Endothelial cell of umbilical vein (primary cell): ENCODE data around the gene RANBP17. TPM values are rescaled to one million over a fixed set of nuclear protein-coding genes. Genes with fewer than 3 reads are reported as not detected.

Experiments
- BruUV-seq: library from RNA; stranded (reverse); fragments of 400-500 nt; replicated peaks from 2 replicates; lab custom pipeline; 2021; lab: Mats Ljungman, UMichigan
- CTCF ChIA-PET: fragments of 300-600, 350-600 bp; sonication (Branson Sonifier 250); formaldehyde crosslinking; loops from one replicate; lab custom pipeline; 2021; ENCODE audit warnings: antibody characterized with exemption, inconsistent platforms; lab: Charles Lee
- POLR2A ChIA-PET: fragments of 300-600, 350-600 bp; sonication (Branson Sonifier 250); formaldehyde crosslinking; loops from one replicate; lab custom pipeline; 2021; ENCODE audit warnings: antibody characterized with exemption, inconsistent platforms; lab: Charles Lee
- DNase-seq: peaks from one replicate; pipeline ENCODE4 v3.0.0-alpha.2; 2011; ENCODE audit warnings: low read depth, low spot score
- FAIRE-seq: peaks from 2 replicates; lab custom pipeline; 2011; peaks lifted over from hg19 to GRCh38; lab: Jason Lieb, UNC
- H2AFZ ChIP-seq: 2 replicates; pipeline ENCODE4 v1.6.0; 2012; ENCODE audit warnings: low read depth, low read length, control low read depth, inconsistent platforms
- H3K27ac ChIP-seq: 2 replicates; pipeline ENCODE4 v1.5.1; 2011; ENCODE audit warnings: low read depth, mild to moderate bottlenecking, control low read depth, low read length, moderate library complexity; ENCODE audit not compliant: insufficient read depth
- H3K27me3 ChIP-seq, 2 experiments: 2 replicates each; pipeline versions ENCODE4 v1.6.0 to v1.6.1; 2011; ENCODE audit warnings: low read length in 2 of 2, mixed read lengths in 1 of 2; ENCODE audit not compliant: control insufficient read depth in 2 of 2, insufficient read depth in 2 of 2
- H3K36me3 ChIP-seq, 2 experiments: 2 replicates in 1 of 2; 3 replicates in 1 of 2; pipeline ENCODE4 v1.5.1; 2011; ENCODE audit warnings: low read length in 2 of 2, mild to moderate bottlenecking in 1 of 2, moderate library complexity in 1 of 2; ENCODE audit not compliant: control insufficient read depth in 2 of 2, insufficient read depth in 2 of 2; ENCODE audit errors: extremely low read depth in 1 of 2
- H3K4me1 ChIP-seq: 3 replicates; pipeline ENCODE4 v1.5.1; 2011; ENCODE audit warnings: mild to moderate bottlenecking, low read length; ENCODE audit not compliant: control insufficient read depth, insufficient read depth; ENCODE audit errors: extremely low read depth
- H3K4me2 ChIP-seq: 2 replicates; pipeline ENCODE4 v1.6.1; 2011; ENCODE audit warnings: low read length, control low read depth, mixed read lengths; ENCODE audit not compliant: insufficient read depth
- H3K4me3 ChIP-seq, 3 experiments: fragments of 200-600 bp in 1 of 3; sonication (generic), shearing (Covaris generic) in 1 of 3; replicated peaks in 1 of 3; 2 replicates each; pipeline ENCODE4 v1.5.1; 2011 to 2016; ENCODE audit warnings: control low read depth in 3 of 3, low read length in 3 of 3, mild to moderate bottlenecking in 2 of 3, inconsistent platforms in 1 of 3, low read depth in 1 of 3, moderate library complexity in 1 of 3; ENCODE audit not compliant: insufficient read depth in 1 of 3
- H3K79me2 ChIP-seq: 2 replicates; pipeline ENCODE4 v1.6.0; 2012; ENCODE audit warnings: low read length, inconsistent platforms; ENCODE audit not compliant: control insufficient read depth, insufficient read depth
- H3K9ac ChIP-seq: replicated peaks from 2 replicates; pipeline ENCODE3; 2011; ENCODE audit warnings: low read length, control low read depth; ENCODE audit not compliant: insufficient read depth; ENCODE audit errors: extremely low read depth
- H3K9me1 ChIP-seq: replicated peaks from 3 replicates; pipeline ENCODE4 v1.6.0; 2011; ENCODE audit warnings: mild to moderate bottlenecking, low read length; ENCODE audit not compliant: control insufficient read depth, insufficient read depth; ENCODE audit errors: extremely low read depth
- H3K9me3 ChIP-seq: replicated peaks from 2 replicates; pipeline ENCODE4 v1.5.1; 2012; ENCODE audit warnings: low read length, inconsistent platforms; ENCODE audit not compliant: control insufficient read depth, insufficient read depth
- H4K20me1 ChIP-seq: replicated peaks from 2 replicates; pipeline ENCODE3; 2011; ENCODE audit warnings: mild to moderate bottlenecking, low read length; ENCODE audit not compliant: control insufficient read depth, insufficient read depth; ENCODE audit errors: extremely low read depth
- EZH2 ChIP-seq: IDR thresholded peaks from 2 replicates; pipeline ENCODE4 v1.6.1; 2012; ENCODE audit warnings: borderline replicate concordance, low read depth, mild to moderate bottlenecking, moderate library complexity, low read length, inconsistent platforms; ENCODE audit not compliant: severe bottlenecking
- FOS ChIP-seq: IDR thresholded peaks from 2 replicates; pipeline ENCODE4 v1.6.1; 2011; ENCODE audit warnings: mild to moderate bottlenecking, low read length, moderate library complexity, borderline replicate concordance; ENCODE audit not compliant: insufficient read depth
- GATA2 ChIP-seq: IDR thresholded peaks from 2 replicates; pipeline ENCODE4 v1.7.0; 2011; ENCODE audit warnings: low read depth, mild to moderate bottlenecking, moderate library complexity, mixed read lengths, low read length; ENCODE audit not compliant: insufficient read length, insufficient read depth
- JUN ChIP-seq: IDR thresholded peaks from 2 replicates; pipeline ENCODE4 v1.6.1; 2011; ENCODE audit warnings: borderline replicate concordance, low read depth; ENCODE audit not compliant: insufficient read length, insufficient read depth
- MYC ChIP-seq: IDR thresholded peaks from one replicate; pipeline ENCODE4 v1.6.1; 2011; ENCODE audit warnings: mild to moderate bottlenecking, low read depth, low read length
- POLR2A ChIP-seq: IDR thresholded peaks from 2 replicates; pipeline ENCODE4 v1.6.1; 2012; ENCODE audit warnings: low read depth, mild to moderate bottlenecking, control low read depth, low read length
- POLR2AphosphoS5 ChIP-seq: IDR thresholded peaks from 2 replicates; pipeline ENCODE4 v1.6.1; 2012; ENCODE audit warnings: low read depth, mild to moderate bottlenecking, control low read depth, low read length, moderate library complexity; ENCODE audit not compliant: insufficient read depth
- dilution Hi-C: fragments of 300-500 bp; cut with MboI; formaldehyde crosslinking; loops from one replicate; pipeline ENCODE4 v1.15.0; 2019; ENCODE audit warnings: low sequenced_read_pairs; ENCODE audit not compliant: extremely low pct_ligation_motif_present
- intact Hi-C: fragments of 100-400 bp; cut with micrococcal nuclease; formaldehyde crosslinking; loops from one replicate; pipeline ENCODE4 v1.10.0; 2022
- polyA plus RNA-seq, 4 experiments: library from polyadenylated mRNA; depleted of rRNA in 3 of 4; stranded (reverse) in 3 of 4; unstranded in 1 of 4; fragments of >200 nt; gene quantifications; 2 replicates each; pipeline versions ENCODE4 v1.2.1 to v1.2.3, GENCODE V29; 2011 to 2012; ENCODE audit warnings: missing spikeins in 1 of 4
- total RNA-seq: library from RNA; stranded (reverse); gene quantifications from 2 replicates; pipeline ENCODE4 v1.2.3, GENCODE V29; 2021
- TF ChIP-seq, protein P1 (sequence below), 2 donors: IDR thresholded peaks; 1 replicate in 1 of 2; 2 replicates in 1 of 2; pipeline ENCODE4 v1.5.1; 2011; ENCODE audit warnings: low read length in 2 of 2, mild to moderate bottlenecking in 2 of 2, moderate library complexity in 2 of 2, control low read depth in 1 of 2, inconsistent platforms in 1 of 2, low read depth in 1 of 2; ENCODE audit not compliant: insufficient read depth in 1 of 2; ENCODE audit errors: extremely low read depth in 1 of 2
- TF ChIP-seq, protein P2 (sequence below): IDR thresholded peaks from 2 replicates; pipeline ENCODE4 v1.6.1; 2011; ENCODE audit not compliant: insufficient read depth, insufficient read length

RANBP17 gene
- total and polyA plus RNA-seq, 2 donors (not counting 3 experiments of a cell fraction or from before 2014, with no cell fraction given) = 5.6 to 13.6 TPM

DNA sequence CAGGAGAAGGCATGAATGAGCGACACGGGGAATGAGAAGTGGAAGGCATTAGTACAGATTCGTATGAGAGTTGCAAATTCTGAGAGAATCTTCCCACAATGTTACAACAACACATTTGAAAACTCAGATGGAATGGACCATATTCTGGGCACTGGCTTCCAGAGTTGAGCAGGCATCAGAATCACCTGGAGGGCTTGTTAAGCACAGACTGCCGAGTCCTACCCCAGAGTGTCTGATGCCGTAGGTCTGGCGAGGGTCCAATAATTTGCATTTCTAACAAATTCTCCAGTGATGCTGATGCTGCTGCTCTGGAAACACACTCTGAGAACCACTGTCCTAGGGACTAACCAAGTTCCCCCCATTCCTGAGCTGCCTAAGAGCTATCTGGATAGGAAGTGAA, 444.3 kb downstream of the RANBP17 start:
- TF ChIP-seq JUN = no peak
- TF ChIP-seq POLR2AphosphoS5 = no peak
- TF ChIP-seq EZH2 = no peak
- TF ChIP-seq POLR2A = no peak
- TF ChIP-seq, protein P1, sequence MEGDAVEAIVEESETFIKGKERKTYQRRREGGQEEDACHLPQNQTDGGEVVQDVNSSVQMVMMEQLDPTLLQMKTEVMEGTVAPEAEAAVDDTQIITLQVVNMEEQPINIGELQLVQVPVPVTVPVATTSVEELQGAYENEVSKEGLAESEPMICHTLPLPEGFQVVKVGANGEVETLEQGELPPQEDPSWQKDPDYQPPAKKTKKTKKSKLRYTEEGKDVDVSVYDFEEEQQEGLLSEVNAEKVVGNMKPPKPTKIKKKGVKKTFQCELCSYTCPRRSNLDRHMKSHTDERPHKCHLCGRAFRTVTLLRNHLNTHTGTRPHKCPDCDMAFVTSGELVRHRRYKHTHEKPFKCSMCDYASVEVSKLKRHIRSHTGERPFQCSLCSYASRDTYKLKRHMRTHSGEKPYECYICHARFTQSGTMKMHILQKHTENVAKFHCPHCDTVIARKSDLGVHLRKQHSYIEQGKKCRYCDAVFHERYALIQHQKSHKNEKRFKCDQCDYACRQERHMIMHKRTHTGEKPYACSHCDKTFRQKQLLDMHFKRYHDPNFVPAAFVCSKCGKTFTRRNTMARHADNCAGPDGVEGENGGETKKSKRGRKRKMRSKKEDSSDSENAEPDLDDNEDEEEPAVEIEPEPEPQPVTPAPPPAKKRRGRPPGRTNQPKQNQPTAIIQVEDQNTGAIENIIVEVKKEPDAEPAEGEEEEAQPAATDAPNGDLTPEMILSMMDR (IDR thresholded peaks at IDR 0.05; ENCODE audit: extremely low read depth in 1 of 2, insufficient read depth in 1 of 2, low read depth in 1 of 2, low read length in 2 of 2) = no peak
- no peak for TF ChIP-seq MYC
- no peak for TF ChIP-seq FOS
- no peak for TF ChIP-seq GATA2
- TF ChIP-seq, protein P2, sequence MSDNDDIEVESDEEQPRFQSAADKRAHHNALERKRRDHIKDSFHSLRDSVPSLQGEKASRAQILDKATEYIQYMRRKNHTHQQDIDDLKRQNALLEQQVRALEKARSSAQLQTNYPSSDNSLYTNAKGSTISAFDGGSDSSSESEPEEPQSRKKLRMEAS = no peak
- BruUV-seq = no TSS peak
- no peaks in the 10 kb centered on the region for H3K36me3 ChIP-seq
- H3K4me3 ChIP-seq = no peak overlapping the region
- peaks cover 65 to 66% of the 10 kb centered on the region in 2 experiments for H3K27me3 ChIP-seq
- no peak overlapping the region for H3K4me2 ChIP-seq
- POLR2A ChIA-PET = no interaction called here
- intact Hi-C loops = no loop called here
- H3K9me3 ChIP-seq = no peaks in the 10 kb centered on the region
- H3K9me1 ChIP-seq = no peaks in the 10 kb centered on the region
- no peaks in the 10 kb centered on the region for H4K20me1 ChIP-seq
- CTCF ChIA-PET = interaction anchor here (1.4 to 1.7 kb wide), 2 partner anchors 12 to 99 kb away, joined by 4 to 8 read pairs; no protein-coding TSS in a partner anchor
- FAIRE-seq = no peak
- H3K4me1 ChIP-seq = no peaks in the 10 kb centered on the region
- H3K9ac ChIP-seq = no peak overlapping the region
- DNase-seq = no peak
- no peak overlapping the region for H3K27ac ChIP-seq
- dilution Hi-C loops = no loop called here
- H3K79me2 ChIP-seq = no peaks in the 10 kb centered on the region
- no peak overlapping the region for H2AFZ ChIP-seq
